ENCODE measurements around the gene ZZZ3. TPM values are rescaled to one million over a fixed set of nuclear protein-coding genes. Genes with fewer than 3 reads are reported as not detected.
A peak's percentile ranks its signal among the peaks of the same experiment; 100 is the strongest.

ZZZ3 gene
- total and polyA plus RNA-seq, 2 of the 13 experiments (the other 11 are each of a cell fraction or from before 2014, with no cell fraction given), result 18.1 to 50.2 TPM

- TF ChIP-seq ZNF142 (CRISPR knock-in tag; IDR thresholded peaks at IDR 0.05) (no peak), EP300 (IDR thresholded peaks at IDR 0.05; ENCODE audit: low read depth in 2 of 2, low read length in 2 of 2) (peak in 1 of 2 experiments; percentile 52; a peak in 1 of 4 replicates), EP300 (CRISPR knock-in tag; IDR thresholded peaks at IDR 0.05; ENCODE audit: borderline replicate concordance) (no peak), TCF7L2 (IDR thresholded peaks at IDR 0.05; ENCODE audit: low read depth, low read length) (no peak), GPBP1L1 (CRISPR knock-in tag; IDR thresholded peaks at IDR 0.05) (no peak), RBM22 (optimal IDR thresholded peaks at IDR 0.05; ENCODE audit: low read length) (no peak), BCL6 (CRISPR knock-in tag; IDR thresholded peaks at IDR 0.05) (0 out of 2 replicates have a peak, but pooled peaks have one; percentile 9)
Observed at GRCh38 chr1:77655431-77655974, 27.0 kb downstream of the ZZZ3 start (continued).

Data from HepG2 (cell line).